HL-60 (cell line): ENCODE measurements around the gene PABPC1L.

ENCODE experiments used
- DNase-seq, 2 experiments: peaks; one replicate each; pipeline ENCODE4 v3.0.0-alpha.2; 2010 to 2020; ENCODE audit warnings: low read depth in 1 of 2, low spot score in 1 of 2
- H3K27ac ChIP-seq: fragments of 250-450 bp; sonication (Bioruptor Pico); replicated peaks from 2 replicates; pipeline ENCODE4 v1.5.1; 2020; ENCODE audit warnings: mild to moderate bottlenecking, moderate library complexity
- H3K27me3 ChIP-seq: fragments of 250-450 bp; sonication (Bioruptor Pico); 2 replicates; pipeline ENCODE4 v1.5.1; 2021; ENCODE audit warnings: mild to moderate bottlenecking, moderate library complexity; ENCODE audit not compliant: insufficient read depth, poor library complexity, severe bottlenecking
- H3K4me3 ChIP-seq: replicated peaks from 2 replicates; pipeline ENCODE4 v1.5.1; 2011; ENCODE audit warnings: mild to moderate bottlenecking, control low read depth, low read length; ENCODE audit not compliant: insufficient read depth
- CTCF ChIP-seq: IDR thresholded peaks from one replicate; pipeline ENCODE4 v1.5.1; 2011; ENCODE audit warnings: low read length, control low read depth, inconsistent platforms; ENCODE audit not compliant: insufficient read depth
- GABPA ChIP-seq: IDR thresholded peaks from 2 replicates; pipeline ENCODE4 v1.6.1; 2012; ENCODE audit warnings: low read depth
- POLR2AphosphoS5 ChIP-seq: IDR thresholded peaks from 2 replicates; pipeline ENCODE4 v1.6.1; 2012; ENCODE audit warnings: low read depth
- REST ChIP-seq: IDR thresholded peaks from 2 replicates; pipeline ENCODE4 v1.6.1; 2012; ENCODE audit warnings: low read depth; ENCODE audit not compliant: insufficient replicate concordance
- SPI1 ChIP-seq: IDR thresholded peaks from 2 replicates; pipeline ENCODE4 v1.6.1; 2012; ENCODE audit warnings: low read depth, mild to moderate bottlenecking, borderline replicate concordance

Gene PABPC1L

GRCh38 chr20:44966030-44966961 is 56.4 kb downstream of the PABPC1L start, which contains the start of gene STK4:
STK4 (plus strand) TSS chr20:44966512; CDS start chr20:44966569, 57 bp downstream.
- H3K27me3 ChIP-seq = no peaks in the 10 kb centered on the region
- H3K27ac ChIP-seq = peak within 1 kb of the TSS; percentile 87
- TF ChIP-seq GABPA = peak; percentile 75
- TF ChIP-seq SPI1 = peak; percentile 97
- TF ChIP-seq REST = peak; percentile 35
- peak; percentile 34 for TF ChIP-seq CTCF
- peak; percentile 91 for TF ChIP-seq POLR2AphosphoS5
- DNase-seq = peak; percentile 94 to 95
- peak within 1 kb of the TSS; percentile 94 for H3K4me3 ChIP-seq

- Histone ChIP-seq H3K27me3 (no peaks in the 10 kb centered on the region), H3K27ac (peak overlapping the region; percentile 87), H3K4me3 (peak overlapping the region; percentile 94)
- TF ChIP-seq SPI1 = peak; percentile 94
- TF ChIP-seq POLR2AphosphoS5 = peak; percentile 49; the same call in 1 of the 2 replicates
- TF ChIP-seq REST = no peak
- peak; percentile 47 to 78 for DNase-seq
Measured at GRCh38 chr20:44967207-44967807, 57.4 kb downstream of the PABPC1L start.

GRCh38 chr20:44969300-44969894 is 59.5 kb downstream of the PABPC1L start:
- TF ChIP-seq REST (no peak), POLR2AphosphoS5 (no peak), SPI1 (no peak), CTCF (no peak), GABPA (no peak)
- Histone ChIP-seq H3K27ac (no peak overlapping the region), H3K4me3 (no peak overlapping the region), H3K27me3 (no peaks in the 10 kb centered on the region)
- DNase-seq = no peak
